Measurements from ENCODE around the gene NAA11.
"Not testable (repeated sequence)": the region's sequence is repeated elsewhere in the genome, so short reads cannot be mapped to it uniquely, and the experiment has no call there.

The NAA11 gene

GRCh38 chr4:79306795-79307194 is 19.1 kb downstream of the NAA11 start:
- no peak for DNase-seq

GRCh38 chr4:79300280-79300679 is 25.6 kb downstream of the NAA11 start:
- no peak for DNase-seq

- DNase-seq: no peak
Observed at GRCh38 chr4:79298484-79298883, 27.4 kb downstream of the NAA11 start.

- no peak for DNase-seq
Observed at GRCh38 chr4:79298027-79298426, 27.8 kb downstream of the NAA11 start.

GRCh38 chr4:79297479-79297878 is 28.4 kb downstream of the NAA11 start:
- no peak for DNase-seq

- no peak for DNase-seq
Observed at GRCh38 chr4:79296768-79297428, 29.0 kb downstream of the NAA11 start.

GRCh38 chr4:79295086-79295485 is 30.8 kb downstream of the NAA11 start:
- no peak for DNase-seq

- no peak for DNase-seq
Observed at GRCh38 chr4:79294064-79294463, 31.8 kb downstream of the NAA11 start.

GRCh38 chr4:79292008-79292407 is 33.9 kb downstream of the NAA11 start:
- DNase-seq: no peak

GRCh38 chr4:79290376-79290775 is 35.5 kb downstream of the NAA11 start:
- DNase-seq: no peak

GRCh38 chr4:79288185-79288584 is 37.7 kb downstream of the NAA11 start:
- no peak for DNase-seq

GRCh38 chr4:79287718-79288117 is 38.1 kb downstream of the NAA11 start:
- DNase-seq: peak; percentile 54

GRCh38 chr4:79287076-79287475 is 38.8 kb downstream of the NAA11 start:
- no peak for DNase-seq

- DNase-seq: no peak
Observed at GRCh38 chr4:79281566-79282359, 44.1 kb downstream of the NAA11 start.

- not testable (repeated sequence) for DNase-seq
Observed at GRCh38 chr4:79277467-79277866, 48.4 kb downstream of the NAA11 start.

- DNase-seq: no peak
Observed at GRCh38 chr4:79273915-79274314, 51.9 kb downstream of the NAA11 start.

- no peak for DNase-seq
Observed at GRCh38 chr4:79272761-79273160, 53.1 kb downstream of the NAA11 start.

- no peak for DNase-seq
Observed at GRCh38 chr4:79272126-79272525, 53.7 kb downstream of the NAA11 start.

GRCh38 chr4:79267671-79268070 is 58.2 kb downstream of the NAA11 start:
- DNase-seq: no peak

Data from NCI-H524 treated with DMSO at 0.1 percent for 48 hours (cell line).